Neural progenitor cell (in vitro differentiated cells): ENCODE data around the gene MROH2A. TPM values are rescaled to one million over a fixed set of nuclear protein-coding genes. Genes with fewer than 3 reads are reported as not detected.

ENCODE experiments used
- DNase-seq: peaks from one replicate; pipeline ENCODE4 v3.0.0-alpha.2; 2016; ENCODE audit warnings: low spot score
- H2AFZ ChIP-seq: fragments of 200-600 bp; sonication (generic); replicated peaks from 2 replicates; pipeline ENCODE4 v1.6.1; 2016; ENCODE audit warnings: antibody characterized with exemption
- H3F3A ChIP-seq: fragments of 200-600 bp; sonication (generic); 2 replicates; pipeline ENCODE4 v1.6.1; 2016; ENCODE audit warnings: antibody characterized with exemption, low read depth
- H3K27ac ChIP-seq: fragments of 200-600 bp; sonication (generic); 2 replicates; pipeline ENCODE4 v1.5.1; 2016; ENCODE audit warnings: mild to moderate bottlenecking
- H3K27me3 ChIP-seq: fragments of 200-600 bp; sonication (generic); 2 replicates; pipeline ENCODE4 v1.6.1; 2016; ENCODE audit warnings: mild to moderate bottlenecking, moderate library complexity
- H3K36me3 ChIP-seq: fragments of 200-600 bp; sonication (generic); 2 replicates; pipeline ENCODE4 v1.5.1; 2016
- H3K4me1 ChIP-seq: fragments of 200-600 bp; sonication (generic); 2 replicates; pipeline ENCODE4 v1.6.1; 2016; ENCODE audit warnings: mixed run types
- H3K4me2 ChIP-seq: fragments of 200-600 bp; sonication (generic); 2 replicates; pipeline ENCODE4 v1.6.1; 2016
- H3K4me3 ChIP-seq: fragments of 200-600 bp; sonication (generic); 2 replicates; pipeline ENCODE4 v1.5.1; 2016
- H3K79me2 ChIP-seq: fragments of 200-600 bp; sonication (generic); 2 replicates; pipeline ENCODE4 v1.6.1; 2016; ENCODE audit warnings: low read depth
- H3K9ac ChIP-seq: fragments of 200-600 bp; sonication (generic); 2 replicates; pipeline ENCODE4 v1.6.1; 2016
- H3K9me3 ChIP-seq: fragments of 200-600 bp; sonication (generic); 2 replicates; pipeline ENCODE4 v1.5.1; 2016; ENCODE audit warnings: low read depth
- H4K20me1 ChIP-seq: fragments of 200-600 bp; sonication (generic); 2 replicates; pipeline ENCODE4 v1.6.1; 2016; ENCODE audit warnings: low read depth
- H3K27ac Mint-ChIP-seq: 3 replicates; pipeline ENCODE4 v1.8.0; 2021; ENCODE audit warnings: mixed read lengths
- H3K27me3 Mint-ChIP-seq: 2 replicates; pipeline ENCODE4 v1.8.0; 2022; ENCODE audit warnings: low read depth, mild to moderate bottlenecking, inconsistent platforms, moderate library complexity, mixed read lengths; ENCODE audit not compliant: insufficient read depth
- H3K36me3 Mint-ChIP-seq: 3 replicates; pipeline ENCODE4 v1.8.0; 2021; ENCODE audit warnings: mixed read lengths
- H3K4me1 Mint-ChIP-seq: 3 replicates; pipeline ENCODE4 v1.8.0; 2021; ENCODE audit warnings: mixed read lengths
- H3K4me3 Mint-ChIP-seq: 3 replicates; pipeline ENCODE4 v1.8.0; 2021; ENCODE audit warnings: mild to moderate bottlenecking, moderate library complexity, mixed read lengths
- H3K9me3 Mint-ChIP-seq: 3 replicates; pipeline ENCODE4 v1.8.0; 2020; ENCODE audit warnings: mixed read lengths
- EZH2 ChIP-seq: fragments of 200-600 bp; sonication (generic); IDR thresholded peaks from 2 replicates; pipeline ENCODE4 v1.6.1; 2017; ENCODE audit warnings: antibody characterized with exemption, mild to moderate bottlenecking, moderate library complexity
- EZH2phosphoT487 ChIP-seq: fragments of 200-600 bp; sonication (generic); IDR thresholded peaks from 2 replicates; pipeline ENCODE4 v1.6.1; 2017; ENCODE audit warnings: antibody characterized with exemption
- total RNA-seq: library from RNA; depleted of rRNA; stranded (reverse); fragments of >200 nt; gene quantifications from 2 replicates; pipeline ENCODE4 v1.2.3, GENCODE V29; 2015; ENCODE audit warnings: low replicate concordance
- TF ChIP-seq, protein P1 (sequence below): fragments of 200-600 bp; sonication (generic); IDR thresholded peaks from 2 replicates; pipeline ENCODE4 v1.5.1; 2017; ENCODE audit warnings: antibody characterized with exemption, mild to moderate bottlenecking

MROH2A gene
- total RNA-seq, 1 donor from 2014 or later, result not detected

DNA sequence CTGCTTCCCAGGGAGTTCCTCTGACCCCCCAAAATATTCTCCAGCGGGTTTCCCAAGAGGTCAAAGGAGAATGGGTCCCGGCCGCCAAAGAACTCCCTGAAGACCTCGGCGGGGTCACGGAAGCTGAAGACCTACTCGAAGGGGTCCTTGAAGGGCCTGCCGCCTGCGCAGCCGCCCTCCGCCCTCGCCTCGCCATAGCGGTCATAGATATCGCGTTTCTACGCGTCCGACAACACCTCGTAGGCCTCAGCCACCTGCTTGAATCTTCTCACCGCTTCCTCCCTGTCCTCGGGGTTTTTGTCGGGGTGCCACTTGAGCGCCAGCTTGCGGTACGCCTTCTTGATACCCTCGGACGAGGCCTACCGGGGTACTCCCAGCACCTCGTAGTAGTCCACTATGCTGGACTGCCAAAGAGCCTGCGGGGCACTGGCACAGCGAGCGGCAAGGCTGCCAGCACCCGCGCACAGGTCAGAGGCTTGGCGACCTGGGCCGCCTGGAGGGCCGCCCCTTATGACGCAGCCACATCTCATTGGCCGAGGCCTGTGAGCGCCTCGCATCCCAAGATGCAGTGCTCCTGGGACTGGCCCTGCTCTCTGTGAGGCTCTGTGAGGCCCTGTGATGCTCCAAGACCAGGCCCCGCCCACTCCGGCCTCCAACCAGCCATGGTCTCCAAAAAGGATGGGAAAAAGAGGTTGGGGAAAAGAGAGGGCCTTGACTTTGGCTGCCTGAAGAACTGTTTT lies 23.1 kb upstream of the MROH2A start:
- no peak overlapping the region for H3K4me2 ChIP-seq
- H3F3A ChIP-seq, result no peaks in the 10 kb centered on the region
- no peaks in the 10 kb centered on the region for H3K9me3 ChIP-seq
- Mint-ChIP-seq H3K4me3 (no peak overlapping the region), H3K36me3 (peaks cover 1% of the 10 kb centered on the region), H3K4me1 (peaks cover 3% of the 10 kb centered on the region), H3K27me3 (peaks cover 5% of the 10 kb centered on the region), H3K27ac (no peak overlapping the region), H3K9me3 (peaks cover 24% of the 10 kb centered on the region)
- H3K36me3 ChIP-seq, result no peaks in the 10 kb centered on the region
- H3K79me2 ChIP-seq, result no peaks in the 10 kb centered on the region
- H2AFZ ChIP-seq, result no peak overlapping the region
- H3K9ac ChIP-seq, result no peak overlapping the region
- H3K27me3 ChIP-seq, result no peaks in the 10 kb centered on the region
- no peak overlapping the region for H3K27ac ChIP-seq
- no peak overlapping the region for H3K4me3 ChIP-seq
- peaks cover 3% of the 10 kb centered on the region for H3K4me1 ChIP-seq
- no peak for DNase-seq
- TF ChIP-seq EZH2phosphoT487, result no peak
- TF ChIP-seq, protein P1, sequence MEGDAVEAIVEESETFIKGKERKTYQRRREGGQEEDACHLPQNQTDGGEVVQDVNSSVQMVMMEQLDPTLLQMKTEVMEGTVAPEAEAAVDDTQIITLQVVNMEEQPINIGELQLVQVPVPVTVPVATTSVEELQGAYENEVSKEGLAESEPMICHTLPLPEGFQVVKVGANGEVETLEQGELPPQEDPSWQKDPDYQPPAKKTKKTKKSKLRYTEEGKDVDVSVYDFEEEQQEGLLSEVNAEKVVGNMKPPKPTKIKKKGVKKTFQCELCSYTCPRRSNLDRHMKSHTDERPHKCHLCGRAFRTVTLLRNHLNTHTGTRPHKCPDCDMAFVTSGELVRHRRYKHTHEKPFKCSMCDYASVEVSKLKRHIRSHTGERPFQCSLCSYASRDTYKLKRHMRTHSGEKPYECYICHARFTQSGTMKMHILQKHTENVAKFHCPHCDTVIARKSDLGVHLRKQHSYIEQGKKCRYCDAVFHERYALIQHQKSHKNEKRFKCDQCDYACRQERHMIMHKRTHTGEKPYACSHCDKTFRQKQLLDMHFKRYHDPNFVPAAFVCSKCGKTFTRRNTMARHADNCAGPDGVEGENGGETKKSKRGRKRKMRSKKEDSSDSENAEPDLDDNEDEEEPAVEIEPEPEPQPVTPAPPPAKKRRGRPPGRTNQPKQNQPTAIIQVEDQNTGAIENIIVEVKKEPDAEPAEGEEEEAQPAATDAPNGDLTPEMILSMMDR, result no peak
- TF ChIP-seq EZH2, result no peak
- no peaks in the 10 kb centered on the region for H4K20me1 ChIP-seq

DNA sequence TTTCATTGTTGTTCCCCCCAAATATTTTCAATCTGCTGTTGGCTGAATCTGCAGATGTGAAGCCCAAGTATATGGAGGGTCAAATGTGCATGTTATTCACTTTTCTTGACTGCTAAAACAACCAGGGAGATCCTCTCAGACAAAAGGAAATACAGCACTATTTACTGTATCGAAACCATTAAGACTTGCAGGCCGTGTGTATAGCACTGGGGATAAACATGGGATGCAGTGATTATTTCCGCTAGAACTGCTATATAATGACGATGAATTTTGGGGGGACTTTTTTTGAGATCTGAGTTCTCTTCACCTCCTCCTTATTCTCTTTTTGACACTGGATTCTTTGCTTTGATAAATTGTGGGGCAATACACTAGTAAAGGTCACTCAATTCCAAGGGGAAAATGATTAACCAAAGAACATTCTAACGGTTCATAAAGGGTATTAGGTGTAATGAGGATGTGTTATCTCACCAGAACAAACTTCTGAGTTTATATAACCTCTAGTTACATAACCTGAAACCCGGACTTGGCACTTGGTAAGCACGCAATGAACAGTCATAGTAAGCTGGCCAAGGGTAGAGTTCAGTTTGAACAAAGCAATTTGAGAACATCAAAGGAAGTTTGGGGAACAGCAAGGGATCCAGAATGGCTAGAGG lies 21.6 kb upstream of the MROH2A start:
- peaks cover 3% of the 10 kb centered on the region for H3K4me1 ChIP-seq
- H3K9me3 Mint-ChIP-seq, result peaks cover 15% of the 10 kb centered on the region
- no peak for TF ChIP-seq EZH2
- TF ChIP-seq, protein P1, result no peak
- TF ChIP-seq EZH2phosphoT487, result no peak

DNA sequence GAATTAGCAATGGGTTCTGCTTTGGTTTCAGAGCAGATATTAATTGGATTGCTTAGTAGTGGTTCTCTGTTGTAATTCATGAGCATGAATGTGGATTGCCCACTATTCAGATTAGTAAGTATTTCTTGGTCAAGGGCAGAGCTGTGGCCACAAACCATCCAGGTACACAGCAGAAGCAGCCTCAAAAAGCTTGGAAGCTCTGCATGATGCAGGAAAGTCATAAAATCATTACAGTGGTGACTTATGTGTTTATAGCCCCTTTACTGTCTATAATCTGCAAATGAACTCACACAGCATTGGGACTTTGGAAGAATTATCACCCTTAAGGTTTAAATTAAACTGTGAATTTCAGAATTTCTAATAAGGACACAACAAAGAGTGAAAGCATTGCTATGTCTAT lies 20.0 kb upstream of the MROH2A start:
- peaks cover 5% of the 10 kb centered on the region for H3K4me1 Mint-ChIP-seq
- Histone ChIP-seq H3K9ac (no peak overlapping the region), H3K36me3 (no peaks in the 10 kb centered on the region), H2AFZ (no peak overlapping the region), H3K9me3 (no peaks in the 10 kb centered on the region), H3F3A (no peaks in the 10 kb centered on the region), H3K27me3 (no peaks in the 10 kb centered on the region), H3K4me1 (no peaks in the 10 kb centered on the region), H3K4me2 (no peak overlapping the region), H3K79me2 (no peaks in the 10 kb centered on the region), H3K4me3 (no peak overlapping the region), H4K20me1 (no peaks in the 10 kb centered on the region), H3K27ac (no peak overlapping the region)
- H3K4me3 Mint-ChIP-seq, result no peak overlapping the region
- H3K9me3 Mint-ChIP-seq, result peaks cover 6% of the 10 kb centered on the region
- TF ChIP-seq, protein P1, result no peak
- TF ChIP-seq EZH2phosphoT487, result no peak
- TF ChIP-seq EZH2, result no peak
- no peak for DNase-seq
- H3K27ac Mint-ChIP-seq, result no peak overlapping the region
- peaks cover 2% of the 10 kb centered on the region for H3K27me3 Mint-ChIP-seq
- H3K36me3 Mint-ChIP-seq, result no peaks in the 10 kb centered on the region

More for the DNA sequence above, 21.6 kb upstream of the MROH2A start:
- Histone ChIP-seq H3K27ac (no peak overlapping the region), H3K9me3 (no peaks in the 10 kb centered on the region), H3F3A (no peaks in the 10 kb centered on the region), H3K79me2 (no peaks in the 10 kb centered on the region), H3K4me3 (no peak overlapping the region), H4K20me1 (no peaks in the 10 kb centered on the region), H3K9ac (no peak overlapping the region), H3K27me3 (no peaks in the 10 kb centered on the region), H2AFZ (no peak overlapping the region), H3K4me2 (no peak overlapping the region), H3K36me3 (no peaks in the 10 kb centered on the region)
- H3K4me3 Mint-ChIP-seq, result no peak overlapping the region
- H3K27me3 Mint-ChIP-seq, result peaks cover 5% of the 10 kb centered on the region
- H3K4me1 Mint-ChIP-seq, result peaks cover 5% of the 10 kb centered on the region
- DNase-seq, result no peak
- H3K36me3 Mint-ChIP-seq, result peaks cover under 1% of the 10 kb centered on the region
- no peak overlapping the region for H3K27ac Mint-ChIP-seq
